HG02798 (cell line): ENCODE results near the gene FBXO9.

Source experiments
- ATAC-seq: cut with Tn5 transposase; IDR thresholded peaks from one replicate; pipeline ENCODE4 v1.9.1; 2021; ENCODE audit warnings: mild to moderate bottlenecking; ENCODE audit not compliant: unreplicated experiment, poor library complexity

Gene FBXO9

GRCh38 chr6:53130569-53131290 lies 65.5 kb downstream of the FBXO9 start:
- ATAC-seq, result no peak

GRCh38 chr6:53133961-53134360 lies 68.8 kb downstream of the FBXO9 start:
- no peak for ATAC-seq

- ATAC-seq, result no peak
These were observed 69.5 kb downstream of the FBXO9 start for GRCh38 chr6:53134601-53135235.

GRCh38 chr6:53136000-53136609 lies 70.9 kb downstream of the FBXO9 start:
- no peak for ATAC-seq

- ATAC-seq, result no peak
These were observed 74.7 kb downstream of the FBXO9 start for GRCh38 chr6:53139841-53140413.

GRCh38 chr6:53142810-53143209 lies 77.6 kb downstream of the FBXO9 start:
- no peak for ATAC-seq

GRCh38 chr6:53143710-53144109 lies 78.5 kb downstream of the FBXO9 start:
- no peak for ATAC-seq

GRCh38 chr6:53144802-53145201 lies 79.6 kb downstream of the FBXO9 start:
- no peak for ATAC-seq

GRCh38 chr6:53148684-53149083 lies 83.5 kb downstream of the FBXO9 start, which contains the start of gene GCM1:
GCM1 (minus strand) TSS chr6:53148841; CDS start chr6:53145632, 3,209 bp downstream.
- ATAC-seq, result no peak
